G401.6 (cell line): ENCODE data around the gene PHETA1.

Source experiments
- FAIRE-seq: peaks from 2 replicates; lab custom pipeline; 2012; peaks lifted over from hg19 to GRCh38; lab: Jason Lieb, UNC

PHETA1 gene

GRCh38 chr12:111368291-111368787, 556 bp downstream of the PHETA1 start:
- no peak for FAIRE-seq

GRCh38 chr12:111367661-111368221, 1.2 kb downstream of the PHETA1 start:
- no peak for FAIRE-seq

- no peak for FAIRE-seq
Observed at GRCh38 chr12:111366583-111366982, 2.3 kb downstream of the PHETA1 start.

GRCh38 chr12:111366075-111366474, 2.8 kb downstream of the PHETA1 start:
- no peak for FAIRE-seq

- FAIRE-seq: no peak
Observed at GRCh38 chr12:111363578-111363977, 5.3 kb downstream of the PHETA1 start.

- no peak for FAIRE-seq
Observed at GRCh38 chr12:111362687-111363475, 6.0 kb downstream of the PHETA1 start.

- no peak for FAIRE-seq
Observed at GRCh38 chr12:111361717-111362576, 6.9 kb downstream of the PHETA1 start.

- no peak for FAIRE-seq
Observed at GRCh38 chr12:111361073-111361716, 7.7 kb downstream of the PHETA1 start.

GRCh38 chr12:111360325-111360930, 8.5 kb downstream of the PHETA1 start:
- no peak for FAIRE-seq

- FAIRE-seq: no peak
Observed at GRCh38 chr12:111359914-111360276, 9.0 kb downstream of the PHETA1 start.

GRCh38 chr12:111359231-111359913, 9.5 kb downstream of the PHETA1 start:
- FAIRE-seq: no peak

GRCh38 chr12:111355201-111355925, 13.5 kb downstream of the PHETA1 start:
- FAIRE-seq: no peak

GRCh38 chr12:111354511-111354910, 14.4 kb downstream of the PHETA1 start:
- FAIRE-seq: no peak

- no peak for FAIRE-seq
Observed at GRCh38 chr12:111353603-111354295, 15.1 kb downstream of the PHETA1 start.

- no peak for FAIRE-seq
Observed at GRCh38 chr12:111353026-111353425, 15.9 kb downstream of the PHETA1 start.

- FAIRE-seq: no peak
Observed at GRCh38 chr12:111352296-111352993, 16.4 kb downstream of the PHETA1 start.

GRCh38 chr12:111351026-111351425, 17.9 kb downstream of the PHETA1 start:
- no peak for FAIRE-seq

GRCh38 chr12:111349748-111350520, 19.0 kb downstream of the PHETA1 start:
- no peak for FAIRE-seq
